ENCODE data around the gene ASPDH.

ASPDH gene

DNA sequence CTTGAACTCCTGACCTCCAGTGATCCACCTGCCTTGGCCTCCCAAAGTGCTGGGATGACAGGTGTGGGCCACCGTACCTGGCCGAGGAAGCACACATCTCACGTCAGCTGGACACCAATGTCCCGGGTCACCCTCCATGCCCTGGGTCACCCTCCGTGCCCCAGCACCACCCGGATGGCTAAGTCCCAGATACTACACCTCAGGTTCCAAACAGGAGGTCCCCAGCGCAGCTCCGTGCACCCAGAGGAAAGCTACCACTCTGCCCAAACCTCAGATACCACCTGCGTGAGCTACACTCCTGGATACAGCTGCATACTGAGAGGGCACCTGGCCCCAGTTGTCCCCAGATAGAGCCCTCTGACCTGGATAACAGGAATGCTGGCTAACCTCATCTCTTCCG lies 40.5 kb upstream of the ASPDH start:
- Histone ChIP-seq H3K9me3 (ENCODE audit: insufficient read depth, low read depth, low read length) (peaks cover 7% of the 10 kb centered on the region; the same call in 1 of the 2 replicates), H3K27me3 (ENCODE audit: insufficient read depth, low read length) (peaks cover 61% of the 10 kb centered on the region), H3K4me3 (ENCODE audit: low read length) (no peak overlapping the region), H3K27ac (ENCODE audit: low read depth, low read length) (no peak overlapping the region), H3K4me1 (ENCODE audit: insufficient read depth, low read length) (no peaks in the 10 kb centered on the region), H3K36me3 (ENCODE audit: insufficient read depth, low read length) (no peaks in the 10 kb centered on the region), H3K9ac (ENCODE audit: low read depth, low read length) (no peak overlapping the region)
- 89% methylated on average over 10 of the region's 10 CpGs for WGBS

DNA sequence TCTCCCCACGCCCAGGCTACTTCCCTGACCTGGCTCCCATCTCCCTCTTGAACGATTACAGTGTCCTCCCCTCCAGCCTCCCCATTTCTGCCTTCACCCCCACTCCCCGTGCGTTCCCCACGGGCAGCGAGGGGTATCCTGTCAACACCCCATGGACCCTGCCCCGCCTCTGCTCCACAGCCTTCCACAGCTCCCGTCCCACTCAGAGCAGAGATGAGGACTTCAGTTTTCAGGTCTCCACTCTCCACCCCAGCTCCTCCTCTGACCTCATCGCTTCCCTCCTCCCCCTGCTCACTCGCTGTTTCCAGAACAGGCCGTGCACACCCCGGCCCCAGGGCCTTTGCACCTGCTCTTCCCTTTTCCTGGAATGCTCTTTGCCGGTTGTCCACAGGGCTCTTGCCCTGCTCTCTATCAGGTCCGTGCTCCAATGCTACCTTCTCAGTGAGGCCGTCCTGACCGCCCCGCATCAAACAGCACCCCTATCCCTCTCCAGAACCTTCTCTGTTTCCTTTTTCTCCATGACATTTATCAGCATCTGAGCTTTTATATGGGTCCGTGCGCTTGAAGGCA lies 39.5 kb upstream of the ASPDH start:
- Histone ChIP-seq H3K27me3 (ENCODE audit: insufficient read depth, low read length) (peaks cover 61% of the 10 kb centered on the region), H3K9me3 (ENCODE audit: insufficient read depth, low read depth, low read length) (peaks cover 6% of the 10 kb centered on the region; the same call in 1 of the 2 replicates), H3K4me1 (ENCODE audit: insufficient read depth, low read length) (no peaks in the 10 kb centered on the region), H3K4me3 (ENCODE audit: low read length) (no peak overlapping the region), H3K36me3 (ENCODE audit: insufficient read depth, low read length) (no peaks in the 10 kb centered on the region), H3K27ac (ENCODE audit: low read depth, low read length) (no peak overlapping the region), H3K9ac (ENCODE audit: low read depth, low read length) (no peak overlapping the region)
- 78% methylated on average over 19 of the region's 19 CpGs for WGBS

DNA sequence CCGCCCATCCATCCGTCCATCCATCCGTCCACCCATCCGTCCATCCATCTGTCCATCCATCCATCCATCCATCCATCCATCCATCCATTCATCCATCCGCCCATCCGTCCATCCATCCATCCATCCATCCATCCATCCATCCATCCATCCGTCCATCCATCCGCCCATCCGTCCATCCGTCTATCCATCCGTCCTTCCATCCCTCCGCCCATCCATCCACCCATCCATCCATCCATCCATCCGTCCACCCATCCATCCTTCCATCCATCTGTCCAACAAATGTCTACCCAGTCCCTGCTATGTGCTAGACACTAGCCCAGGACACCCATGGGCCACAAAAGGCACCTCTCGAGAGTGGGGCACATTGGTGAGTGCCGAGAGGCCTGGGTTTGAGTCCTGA lies 38.8 kb upstream of the ASPDH start:
- Histone ChIP-seq H3K4me1 (ENCODE audit: insufficient read depth, low read length) (no peaks in the 10 kb centered on the region), H3K27me3 (ENCODE audit: insufficient read depth, low read length) (peaks cover 58% of the 10 kb centered on the region)

DNA sequence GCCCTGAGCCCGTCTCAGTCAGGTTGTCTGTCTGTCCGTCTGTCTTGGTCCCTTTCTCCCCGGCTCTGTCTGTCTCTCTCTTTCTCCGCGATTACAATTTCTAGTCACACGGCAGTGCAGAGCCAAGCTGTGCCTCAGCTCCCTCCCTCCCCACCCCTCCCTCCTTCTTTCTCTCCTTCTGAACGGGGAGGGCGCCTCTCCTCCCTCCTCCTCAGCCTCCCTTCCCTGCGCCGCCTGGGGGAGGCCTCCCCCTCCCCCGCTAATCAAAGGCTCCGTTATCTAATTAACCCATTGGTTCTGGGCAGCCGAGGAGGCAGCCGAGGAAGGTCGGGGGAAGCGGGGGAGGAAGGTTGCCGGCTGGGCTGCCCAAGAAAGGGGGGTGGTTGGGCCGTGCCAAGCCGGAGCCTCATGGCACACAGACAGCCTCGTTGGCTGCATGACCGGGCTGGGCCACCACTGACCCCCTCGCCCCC lies 38.0 kb upstream of the ASPDH start:
- Histone ChIP-seq H3K9me3 (ENCODE audit: insufficient read depth, low read depth, low read length) (peaks cover 11% of the 10 kb centered on the region; the same call in 1 of the 2 replicates), H3K36me3 (ENCODE audit: insufficient read depth, low read length) (no peaks in the 10 kb centered on the region), H3K27ac (ENCODE audit: low read depth, low read length) (no peak overlapping the region), H3K4me1 (ENCODE audit: insufficient read depth, low read length) (no peaks in the 10 kb centered on the region), H3K9ac (ENCODE audit: low read depth, low read length) (no peak overlapping the region), H3K4me3 (ENCODE audit: low read length) (peak overlapping the region; percentile 52), H3K27me3 (ENCODE audit: insufficient read depth, low read length) (peaks cover 58% of the 10 kb centered on the region)
- WGBS, result 52% methylated on average over 22 of the region's 22 CpGs

More for the DNA sequence above, 38.8 kb upstream of the ASPDH start:
- Histone ChIP-seq H3K27ac (ENCODE audit: low read depth, low read length) (no peak overlapping the region), H3K36me3 (ENCODE audit: insufficient read depth, low read length) (no peaks in the 10 kb centered on the region), H3K9ac (ENCODE audit: low read depth, low read length) (no peak overlapping the region), H3K4me3 (ENCODE audit: low read length) (no peak overlapping the region), H3K9me3 (ENCODE audit: insufficient read depth, low read depth, low read length) (peaks cover 8% of the 10 kb centered on the region; the same call in 1 of the 2 replicates)
- WGBS, result 79% methylated on average over 15 of the region's 15 CpGs

DNA sequence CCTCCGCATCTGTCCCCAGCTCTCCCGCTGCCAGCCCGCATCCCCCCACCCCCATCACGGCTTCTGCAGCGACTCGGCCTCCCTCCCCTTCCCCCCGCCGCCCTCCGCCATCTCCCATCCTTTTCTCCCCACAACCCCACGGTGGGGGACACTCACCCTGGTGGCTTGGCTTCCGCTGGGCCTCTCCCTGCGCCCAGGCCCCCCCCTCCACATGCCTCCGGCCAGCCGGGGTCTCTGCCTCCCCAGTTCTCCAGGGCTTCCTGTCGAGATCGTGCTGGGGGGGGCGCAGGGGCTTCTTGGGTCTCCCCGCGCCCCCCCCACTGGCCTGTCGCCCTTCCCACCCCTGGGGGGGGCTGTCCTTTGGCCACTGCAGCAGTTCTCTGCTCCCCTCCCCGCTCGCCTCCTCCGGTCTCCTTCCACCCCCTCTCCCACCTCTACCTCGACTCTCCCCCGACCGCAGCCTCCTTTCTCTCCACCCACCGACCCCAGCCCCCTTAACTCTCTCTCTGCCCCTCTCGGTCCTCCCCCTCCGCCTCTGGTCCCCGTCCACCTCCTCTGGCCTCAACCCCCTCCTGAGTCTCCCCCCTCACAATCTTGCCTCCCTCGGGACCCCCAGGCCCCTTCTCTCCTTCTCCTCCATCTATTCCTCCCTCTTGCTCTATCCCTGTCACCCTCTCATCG lies 37.5 kb upstream of the ASPDH start:
- Histone ChIP-seq H3K4me3 (ENCODE audit: low read length) (peak overlapping the region; percentile 52), H3K4me1 (ENCODE audit: insufficient read depth, low read length) (no peaks in the 10 kb centered on the region), H3K27me3 (ENCODE audit: insufficient read depth, low read length) (peaks cover 58% of the 10 kb centered on the region), H3K9me3 (ENCODE audit: insufficient read depth, low read depth, low read length) (peaks cover 11% of the 10 kb centered on the region; the same call in 1 of the 2 replicates), H3K9ac (ENCODE audit: low read depth, low read length) (no peak overlapping the region), H3K27ac (ENCODE audit: low read depth, low read length) (no peak overlapping the region), H3K36me3 (ENCODE audit: insufficient read depth, low read length) (no peaks in the 10 kb centered on the region)
- WGBS, result 44% methylated on average over 32 of the region's 32 CpGs

DNA sequence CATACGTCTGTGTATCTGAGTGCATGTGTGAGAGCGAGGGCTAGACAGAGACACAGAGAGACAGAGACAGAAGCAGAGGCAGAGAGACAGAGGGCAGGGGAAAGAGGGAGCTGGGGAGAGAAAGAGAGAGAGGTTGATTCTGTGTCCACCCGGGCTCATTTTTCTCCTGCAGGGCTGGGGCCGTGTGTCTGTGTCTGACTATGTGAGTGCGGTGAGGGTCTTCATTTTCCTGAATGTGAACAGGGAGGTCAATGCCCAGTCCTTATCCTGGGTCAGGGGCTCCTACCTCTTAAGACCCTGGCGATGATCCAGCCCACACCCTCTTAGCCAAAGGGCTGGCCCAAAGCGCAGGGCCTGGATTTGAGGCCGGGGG lies 36.9 kb upstream of the ASPDH start:
- Histone ChIP-seq H3K27me3 (ENCODE audit: insufficient read depth, low read length) (peaks cover 55% of the 10 kb centered on the region), H3K9ac (ENCODE audit: low read depth, low read length) (no peak overlapping the region), H3K9me3 (ENCODE audit: insufficient read depth, low read depth, low read length) (peaks cover 11% of the 10 kb centered on the region; the same call in 1 of the 2 replicates), H3K36me3 (ENCODE audit: insufficient read depth, low read length) (no peaks in the 10 kb centered on the region), H3K27ac (ENCODE audit: low read depth, low read length) (no peak overlapping the region), H3K4me1 (ENCODE audit: insufficient read depth, low read length) (no peaks in the 10 kb centered on the region), H3K4me3 (ENCODE audit: low read length) (peak overlapping the region; percentile 52; the same call in 1 of the 2 replicates)
- WGBS, result 63% methylated on average over 8 of the region's 8 CpGs

DNA sequence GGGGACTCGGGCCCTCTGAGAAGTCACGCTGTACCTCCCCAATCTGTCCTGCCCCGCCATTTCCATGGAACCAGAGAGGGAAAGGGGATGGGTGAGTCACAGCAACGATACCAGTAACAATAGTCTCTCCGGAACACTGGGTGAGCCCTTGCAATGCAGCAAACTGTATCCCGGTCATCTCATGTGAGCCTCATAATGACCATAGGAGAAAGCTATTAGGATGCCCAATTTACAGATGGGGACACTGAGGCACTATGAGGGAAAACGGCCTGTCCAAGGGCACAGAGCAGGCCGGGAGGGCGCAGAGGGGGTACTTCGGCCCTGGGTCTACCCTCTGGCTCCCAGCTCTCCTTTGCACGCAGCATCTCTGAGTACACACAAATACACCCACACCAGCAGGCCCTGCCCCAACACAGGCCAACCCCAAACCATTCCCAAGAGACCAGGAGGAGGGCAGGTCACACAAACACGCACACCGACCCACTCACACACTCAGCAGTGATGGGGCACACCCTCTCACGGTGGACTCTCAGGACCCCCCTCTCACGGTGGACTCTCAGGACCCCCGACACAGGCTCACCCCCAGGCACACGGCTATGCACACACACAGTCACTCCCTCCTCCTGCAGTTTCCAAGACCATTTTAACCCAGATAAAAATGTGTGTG lies 36.3 kb upstream of the ASPDH start:
- no peak overlapping the region for H3K9ac ChIP-seq (ENCODE audit: low read depth, low read length)
- peak overlapping the region; percentile 52; the same call in 1 of the 2 replicates for H3K4me3 ChIP-seq (ENCODE audit: low read length)
- peaks cover 11% of the 10 kb centered on the region; the same call in 1 of the 2 replicates for H3K9me3 ChIP-seq (ENCODE audit: insufficient read depth, low read depth, low read length)
- 80% methylated on average over 17 of the region's 17 CpGs for WGBS
- H3K27ac ChIP-seq (ENCODE audit: low read depth, low read length), result no peak overlapping the region
- no peaks in the 10 kb centered on the region for H3K4me1 ChIP-seq (ENCODE audit: insufficient read depth, low read length)
- no peaks in the 10 kb centered on the region for H3K36me3 ChIP-seq (ENCODE audit: insufficient read depth, low read length)
- peaks cover 50% of the 10 kb centered on the region for H3K27me3 ChIP-seq (ENCODE audit: insufficient read depth, low read length)

DNA sequence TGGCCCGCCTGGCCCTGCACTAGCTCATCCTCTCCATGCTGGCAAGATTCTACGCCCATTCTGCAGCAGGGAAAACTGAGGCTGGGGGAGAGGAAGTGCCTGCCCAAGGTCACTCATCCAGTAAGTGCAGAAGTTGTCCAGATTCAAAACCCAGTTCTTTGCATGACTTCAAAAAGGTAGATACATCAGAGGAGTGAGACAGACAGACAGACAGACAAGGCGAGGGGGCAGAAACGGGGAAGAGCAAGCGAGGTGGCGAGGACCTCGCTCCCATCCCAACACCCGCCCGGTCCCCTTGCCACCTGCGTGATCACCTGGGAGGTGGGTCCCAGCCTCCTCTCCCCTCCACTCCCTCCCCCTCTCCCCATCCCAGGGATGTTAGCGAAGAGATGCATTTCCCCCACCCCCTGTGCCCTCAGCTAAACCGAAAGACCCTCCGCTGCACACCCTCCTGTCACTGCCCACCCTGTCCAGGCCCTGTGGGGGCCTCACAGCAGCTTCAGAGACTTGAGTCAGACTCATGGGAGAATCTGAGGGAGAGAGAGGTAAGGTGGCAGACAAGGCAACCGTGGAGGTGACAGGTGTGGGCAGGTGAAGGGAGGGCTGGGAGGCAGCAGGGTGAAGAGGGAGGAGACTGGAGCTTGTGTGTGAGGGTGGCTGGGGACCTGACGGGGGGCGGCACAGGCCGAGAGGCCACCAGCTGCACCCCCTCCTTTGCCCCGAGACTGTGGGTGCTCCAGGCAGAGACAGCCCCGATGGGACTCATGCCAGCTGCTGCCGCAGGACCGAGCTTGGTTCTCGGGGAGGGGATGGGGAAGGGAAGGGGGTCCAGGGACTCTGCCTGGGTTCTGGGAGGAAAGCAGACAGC lies 35.6 kb upstream of the ASPDH start:
- Histone ChIP-seq H3K36me3 (ENCODE audit: insufficient read depth, low read length) (no peaks in the 10 kb centered on the region), H3K9me3 (ENCODE audit: insufficient read depth, low read depth, low read length) (peaks cover 11% of the 10 kb centered on the region; the same call in 1 of the 2 replicates), H3K9ac (ENCODE audit: low read depth, low read length) (no peak overlapping the region), H3K4me1 (ENCODE audit: insufficient read depth, low read length) (no peaks in the 10 kb centered on the region), H3K27ac (ENCODE audit: low read depth, low read length) (no peak overlapping the region), H3K27me3 (ENCODE audit: insufficient read depth, low read length) (peaks cover 42% of the 10 kb centered on the region), H3K4me3 (ENCODE audit: low read length) (no peak overlapping the region)
- 87% methylated on average over 22 of the region's 22 CpGs for WGBS

DNA sequence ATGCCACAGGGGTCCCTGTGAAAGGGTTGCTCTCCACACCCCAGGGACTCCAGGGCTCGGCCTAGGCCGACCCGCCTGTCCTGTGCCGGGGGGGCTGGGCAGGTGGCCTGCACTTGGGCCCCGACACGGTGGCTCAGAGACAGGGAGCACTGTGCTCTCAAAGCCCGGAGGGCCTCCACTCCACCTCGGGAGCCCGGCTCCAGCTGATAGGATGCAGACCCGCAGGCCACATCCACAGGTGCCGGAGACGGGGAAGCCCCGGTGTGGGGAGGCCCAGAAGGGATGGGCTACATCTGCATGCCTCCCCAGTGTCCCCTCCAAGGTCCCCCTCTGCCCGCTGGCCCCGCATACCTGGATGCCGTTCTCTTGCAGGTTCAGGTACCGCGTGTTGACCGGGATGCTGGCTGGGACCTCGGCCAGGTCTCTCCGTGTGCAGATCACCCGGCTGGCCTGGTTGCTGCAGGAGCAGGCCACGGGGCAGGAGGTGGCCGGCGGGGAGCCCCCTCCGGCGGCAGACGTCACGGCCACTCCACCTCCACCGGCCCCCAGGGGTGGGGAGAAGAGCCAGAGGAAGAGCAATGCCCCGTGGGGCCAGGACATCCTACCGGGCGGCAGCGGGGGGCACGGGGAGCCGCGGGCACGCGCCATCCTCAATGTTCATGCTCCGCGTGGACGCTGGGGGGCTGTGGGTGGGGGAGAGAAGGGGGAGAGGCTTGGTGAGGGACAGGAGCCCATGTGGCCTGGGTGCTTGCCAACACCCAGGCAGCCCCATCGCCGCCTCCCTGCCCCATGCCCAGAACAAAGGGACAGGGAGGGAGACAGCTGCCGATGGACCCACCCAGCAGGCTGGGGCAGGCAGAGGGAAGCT lies 34.7 kb upstream of the ASPDH start:
- WGBS, result 90% methylated on average over 45 of the region's 45 CpGs

More for the DNA sequence above, 34.7 kb upstream of the ASPDH start:
- H3K27ac ChIP-seq (ENCODE audit: low read depth, low read length), result no peak overlapping the region
- no peak overlapping the region for H3K9ac ChIP-seq (ENCODE audit: low read depth, low read length)
- no peak overlapping the region for H3K4me3 ChIP-seq (ENCODE audit: low read length)
- peaks cover 11% of the 10 kb centered on the region; the same call in 1 of the 2 replicates for H3K9me3 ChIP-seq (ENCODE audit: insufficient read depth, low read depth, low read length)
- no peaks in the 10 kb centered on the region for H3K36me3 ChIP-seq (ENCODE audit: insufficient read depth, low read length)
- peaks cover 36% of the 10 kb centered on the region for H3K27me3 ChIP-seq (ENCODE audit: insufficient read depth, low read length)
- H3K4me1 ChIP-seq (ENCODE audit: insufficient read depth, low read length), result no peaks in the 10 kb centered on the region

Data from HUES64 (cell line).